ENCODE measurements around the gene SAFB2.

The SAFB2 gene

DNA sequence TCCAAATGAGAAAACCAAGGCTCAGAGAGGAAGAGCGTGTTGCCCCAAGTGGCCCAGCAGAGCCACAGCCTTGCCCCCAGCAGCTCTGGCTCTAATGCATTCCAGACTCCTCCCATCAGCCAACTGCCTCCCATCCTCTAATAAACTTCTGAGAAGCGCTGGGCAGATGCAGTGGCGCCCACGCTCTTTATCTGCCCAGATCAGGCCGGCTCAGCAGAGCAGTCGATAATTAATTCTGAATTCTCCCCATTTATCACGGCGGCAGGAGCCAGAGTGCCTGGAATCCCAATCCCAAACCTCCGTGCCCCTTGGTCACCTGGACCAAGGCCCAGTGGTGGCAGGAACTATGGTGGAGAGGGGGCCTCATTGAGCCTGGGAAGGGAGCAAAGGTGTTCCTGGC, 68.7 kb downstream of the SAFB2 start:
- TF ChIP-seq FOXP2 (optimal IDR thresholded peaks at IDR 0.05; ENCODE audit: borderline replicate concordance, extremely low read depth, extremely low read length, insufficient read depth), result no peak
- TF ChIP-seq SIN3A (IDR thresholded peaks at IDR 0.05; ENCODE audit: borderline replicate concordance, insufficient read depth, low read length), result no peak
- TF ChIP-seq, protein P1, sequence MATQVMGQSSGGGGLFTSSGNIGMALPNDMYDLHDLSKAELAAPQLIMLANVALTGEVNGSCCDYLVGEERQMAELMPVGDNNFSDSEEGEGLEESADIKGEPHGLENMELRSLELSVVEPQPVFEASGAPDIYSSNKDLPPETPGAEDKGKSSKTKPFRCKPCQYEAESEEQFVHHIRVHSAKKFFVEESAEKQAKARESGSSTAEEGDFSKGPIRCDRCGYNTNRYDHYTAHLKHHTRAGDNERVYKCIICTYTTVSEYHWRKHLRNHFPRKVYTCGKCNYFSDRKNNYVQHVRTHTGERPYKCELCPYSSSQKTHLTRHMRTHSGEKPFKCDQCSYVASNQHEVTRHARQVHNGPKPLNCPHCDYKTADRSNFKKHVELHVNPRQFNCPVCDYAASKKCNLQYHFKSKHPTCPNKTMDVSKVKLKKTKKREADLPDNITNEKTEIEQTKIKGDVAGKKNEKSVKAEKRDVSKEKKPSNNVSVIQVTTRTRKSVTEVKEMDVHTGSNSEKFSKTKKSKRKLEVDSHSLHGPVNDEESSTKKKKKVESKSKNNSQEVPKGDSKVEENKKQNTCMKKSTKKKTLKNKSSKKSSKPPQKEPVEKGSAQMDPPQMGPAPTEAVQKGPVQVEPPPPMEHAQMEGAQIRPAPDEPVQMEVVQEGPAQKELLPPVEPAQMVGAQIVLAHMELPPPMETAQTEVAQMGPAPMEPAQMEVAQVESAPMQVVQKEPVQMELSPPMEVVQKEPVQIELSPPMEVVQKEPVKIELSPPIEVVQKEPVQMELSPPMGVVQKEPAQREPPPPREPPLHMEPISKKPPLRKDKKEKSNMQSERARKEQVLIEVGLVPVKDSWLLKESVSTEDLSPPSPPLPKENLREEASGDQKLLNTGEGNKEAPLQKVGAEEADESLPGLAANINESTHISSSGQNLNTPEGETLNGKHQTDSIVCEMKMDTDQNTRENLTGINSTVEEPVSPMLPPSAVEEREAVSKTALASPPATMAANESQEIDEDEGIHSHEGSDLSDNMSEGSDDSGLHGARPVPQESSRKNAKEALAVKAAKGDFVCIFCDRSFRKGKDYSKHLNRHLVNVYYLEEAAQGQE (IDR thresholded peaks at IDR 0.05; ENCODE audit: insufficient read depth in 1 of 2, low read depth in 2 of 2, low read length in 2 of 2), result no peak
- TF ChIP-seq POLR2AphosphoS5 (IDR thresholded peaks at IDR 0.05; ENCODE audit: low read depth, low read length), result no peak
- TF ChIP-seq TAF1 (IDR thresholded peaks at IDR 0.05; ENCODE audit: borderline replicate concordance, insufficient read depth, low read length), result no peak

DNA sequence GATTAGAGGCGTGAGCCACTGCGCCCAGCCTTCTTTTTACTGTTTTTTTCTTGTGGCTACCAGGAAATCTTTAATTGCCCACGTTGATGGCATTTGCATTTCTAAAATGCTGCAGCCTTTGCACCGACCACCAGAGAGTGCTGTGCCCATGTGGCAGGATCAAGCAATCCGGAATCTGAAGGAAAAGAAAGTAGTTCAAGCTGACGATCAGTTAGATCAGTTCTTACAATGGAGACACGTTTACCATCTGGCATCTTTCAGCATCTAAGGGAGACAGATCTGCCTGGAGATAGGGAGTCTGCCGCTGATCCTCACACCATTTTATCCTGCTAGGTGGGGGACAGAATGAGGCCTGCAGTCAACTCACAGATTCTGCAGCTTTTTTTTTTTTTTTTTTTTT, 74.7 kb downstream of the SAFB2 start:
- TF ChIP-seq SIN3A (IDR thresholded peaks at IDR 0.05; ENCODE audit: borderline replicate concordance, insufficient read depth, low read length) (no peak), FOXP2 (optimal IDR thresholded peaks at IDR 0.05; ENCODE audit: borderline replicate concordance, extremely low read depth, extremely low read length, insufficient read depth) (no peak), TAF1 (IDR thresholded peaks at IDR 0.05; ENCODE audit: borderline replicate concordance, insufficient read depth, low read length) (no peak), POLR2AphosphoS5 (IDR thresholded peaks at IDR 0.05; ENCODE audit: low read depth, low read length) (no peak)
- TF ChIP-seq, protein P1 (IDR thresholded peaks at IDR 0.05; ENCODE audit: insufficient read depth in 1 of 2, low read depth in 2 of 2, low read length in 2 of 2), result no peak

DNA sequence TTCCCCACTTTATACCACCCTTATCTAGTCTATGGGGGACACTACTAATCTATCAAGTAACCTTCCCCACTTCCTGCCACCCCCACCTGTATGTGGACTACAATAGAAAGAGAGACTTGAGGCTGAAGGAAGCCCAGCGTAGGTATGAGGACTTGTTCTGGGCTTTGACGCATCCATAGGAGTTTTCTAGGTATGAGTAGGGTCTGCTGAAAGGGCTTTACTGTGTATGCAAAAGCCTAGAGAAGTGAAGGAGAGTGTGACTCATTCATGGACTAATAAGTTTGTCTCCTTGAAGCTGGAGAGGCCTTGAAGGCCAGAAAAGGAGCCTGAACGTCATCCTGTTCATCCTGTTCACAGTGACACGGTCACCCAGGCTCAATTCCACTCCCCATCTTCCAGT, 76.6 kb downstream of the SAFB2 start:
- TF ChIP-seq FOXP2 (optimal IDR thresholded peaks at IDR 0.05; ENCODE audit: borderline replicate concordance, extremely low read depth, extremely low read length, insufficient read depth) (no peak), POLR2AphosphoS5 (IDR thresholded peaks at IDR 0.05; ENCODE audit: low read depth, low read length) (no peak), TAF1 (IDR thresholded peaks at IDR 0.05; ENCODE audit: borderline replicate concordance, insufficient read depth, low read length) (no peak), SIN3A (IDR thresholded peaks at IDR 0.05; ENCODE audit: borderline replicate concordance, insufficient read depth, low read length) (no peak)
- TF ChIP-seq, protein P1 (IDR thresholded peaks at IDR 0.05; ENCODE audit: insufficient read depth in 1 of 2, low read depth in 2 of 2, low read length in 2 of 2), result no peak

DNA sequence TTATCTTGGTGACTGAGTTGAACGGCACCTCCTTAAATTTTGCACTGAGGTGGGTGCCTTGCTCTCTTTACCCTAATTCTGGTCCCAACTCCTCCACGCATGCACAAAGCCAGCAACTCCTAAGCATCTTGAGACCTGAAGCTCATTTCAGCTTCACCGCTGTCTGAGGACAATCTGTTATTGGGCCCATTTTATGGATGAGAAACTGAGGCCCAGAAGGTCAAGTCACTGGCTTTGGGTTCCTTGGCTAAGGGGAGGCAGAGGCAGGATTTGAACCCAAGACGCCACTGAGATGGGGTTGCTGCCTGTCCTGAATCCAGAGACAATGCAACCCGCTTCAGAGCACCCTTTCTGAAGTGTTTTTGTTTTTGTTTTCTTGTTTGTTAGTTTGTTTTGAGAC, 77.5 kb downstream of the SAFB2 start:
- TF ChIP-seq FOXP2 (optimal IDR thresholded peaks at IDR 0.05; ENCODE audit: borderline replicate concordance, extremely low read depth, extremely low read length, insufficient read depth), result no peak
- TF ChIP-seq POLR2AphosphoS5 (IDR thresholded peaks at IDR 0.05; ENCODE audit: low read depth, low read length), result no peak
- TF ChIP-seq TAF1 (IDR thresholded peaks at IDR 0.05; ENCODE audit: borderline replicate concordance, insufficient read depth, low read length), result no peak
- TF ChIP-seq SIN3A (IDR thresholded peaks at IDR 0.05; ENCODE audit: borderline replicate concordance, insufficient read depth, low read length), result no peak

DNA sequence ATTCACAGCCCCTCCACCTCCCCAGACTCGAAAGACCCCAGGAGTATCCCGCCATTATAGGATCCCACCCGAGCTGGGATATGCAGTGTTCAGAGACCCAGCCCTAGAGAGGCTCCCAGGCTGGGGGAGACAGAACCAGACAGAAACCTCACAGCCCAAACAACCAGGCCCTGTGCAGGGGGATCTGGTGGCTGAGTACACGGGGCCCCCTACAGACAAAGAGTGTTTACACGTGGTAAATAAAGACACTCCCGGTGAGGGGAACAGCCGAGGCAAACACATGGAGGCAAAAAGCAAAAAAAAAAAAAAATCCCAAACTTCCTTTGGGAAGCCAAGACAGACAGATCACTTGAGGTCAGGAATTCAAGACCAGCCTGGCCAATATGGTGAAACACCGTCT, 79.9 kb downstream of the SAFB2 start:
- TF ChIP-seq POLR2AphosphoS5 (IDR thresholded peaks at IDR 0.05; ENCODE audit: low read depth, low read length), result no peak
- TF ChIP-seq TAF1 (IDR thresholded peaks at IDR 0.05; ENCODE audit: borderline replicate concordance, insufficient read depth, low read length), result no peak
- TF ChIP-seq SIN3A (IDR thresholded peaks at IDR 0.05; ENCODE audit: borderline replicate concordance, insufficient read depth, low read length), result no peak
- TF ChIP-seq, protein P1 (IDR thresholded peaks at IDR 0.05; ENCODE audit: insufficient read depth in 1 of 2, low read depth in 2 of 2, low read length in 2 of 2), result no peak
- no peak for TF ChIP-seq FOXP2 (optimal IDR thresholded peaks at IDR 0.05; ENCODE audit: borderline replicate concordance, extremely low read depth, extremely low read length, insufficient read depth)

All from PFSK-1 (cell line).